Stomach smooth muscle (tissue), 2 donors: Measurements from ENCODE around the gene ALDOC.

ENCODE experiments used
- H3K27ac ChIP-seq: one replicate; pipeline ENCODE4 v1.7.0; 2013; ENCODE audit warnings: mild to moderate bottlenecking, low read length, inconsistent platforms
- H3K27me3 ChIP-seq, 2 donors: one replicate each; pipeline ENCODE4 v1.7.0; 2013; ENCODE audit warnings: low read length in 2 of 2; ENCODE audit not compliant: insufficient read depth in 2 of 2, control insufficient read depth in 1 of 2
- H3K36me3 ChIP-seq, 2 donors: one replicate each; pipeline ENCODE4 v1.7.0; 2013; ENCODE audit warnings: low read length in 2 of 2; ENCODE audit not compliant: control insufficient read depth in 2 of 2, insufficient read depth in 2 of 2
- H3K4me1 ChIP-seq: one replicate; pipeline ENCODE4 v1.7.0; 2013; ENCODE audit warnings: low read length; ENCODE audit not compliant: control insufficient read depth, insufficient read depth
- H3K4me3 ChIP-seq, 2 donors: one replicate each; pipeline ENCODE4 v1.7.0; 2013; ENCODE audit warnings: low read length in 2 of 2
- H3K9ac ChIP-seq, 2 donors: one replicate each; pipeline ENCODE4 v1.7.0; 2013; ENCODE audit warnings: low read length in 2 of 2, mild to moderate bottlenecking in 1 of 2
- H3K9me3 ChIP-seq, 2 donors: one replicate each; pipeline ENCODE4 v1.7.0; 2013; ENCODE audit warnings: low read length in 2 of 2; ENCODE audit not compliant: control insufficient read depth in 2 of 2
- donor health status: healthy.
- donor health status: Pancreatic carcinoma.

The ALDOC gene

GRCh38 chr17:28573040-28573380 is 3.7 kb downstream of the ALDOC start:
- H3K9me3 ChIP-seq = no peaks in the 10 kb centered on the region
- no peak overlapping the region for H3K9ac ChIP-seq
- peaks cover 36% of the 10 kb centered on the region for H3K4me1 ChIP-seq
- no peak overlapping the region for H3K27ac ChIP-seq
- H3K27me3 ChIP-seq = no peaks in the 10 kb centered on the region
- no peak overlapping the region for H3K4me3 ChIP-seq
- H3K36me3 ChIP-seq = no peaks in the 10 kb centered on the region

- Histone ChIP-seq H3K9me3 (no peaks in the 10 kb centered on the region), H3K4me3 (peak overlapping the region; percentile 88 to 97), H3K36me3 (no peaks in the 10 kb centered on the region), H3K27me3 (no peaks in the 10 kb centered on the region), H3K9ac (peak overlapping the region; percentile 47 to 83), H3K27ac (peak overlapping the region; percentile 67), H3K4me1 (peaks cover 36% of the 10 kb centered on the region)
Observed at GRCh38 chr17:28572259-28573039, 4.2 kb downstream of the ALDOC start.

- H3K4me1 ChIP-seq = peaks cover 28% of the 10 kb centered on the region
- no peaks in the 10 kb centered on the region for H3K9me3 ChIP-seq
- H3K9ac ChIP-seq = peak within 1 kb of the TSS; percentile 83 to 87
- peak within 1 kb of the TSS; percentile 88 to 97 for H3K4me3 ChIP-seq
- H3K27me3 ChIP-seq = no peaks in the 10 kb centered on the region
- H3K27ac ChIP-seq = peak within 1 kb of the TSS; percentile 67
- H3K36me3 ChIP-seq = no peaks in the 10 kb centered on the region
Observed at GRCh38 chr17:28571361-28572122, 5.2 kb downstream of the ALDOC start, which contains the start of gene PIGS. Gene PIGS (minus strand): TSS chr17:28571524. CDS start chr17:28571496, 28 bp downstream.

GRCh38 chr17:28570716-28571360 is 5.9 kb downstream of the ALDOC start:
- H3K9me3 ChIP-seq = no peaks in the 10 kb centered on the region
- H3K4me3 ChIP-seq = peak overlapping the region; percentile 88 to 97
- no peaks in the 10 kb centered on the region for H3K27me3 ChIP-seq
- peak overlapping the region; percentile 67 for H3K27ac ChIP-seq
- peaks cover 28% of the 10 kb centered on the region for H3K4me1 ChIP-seq
- H3K9ac ChIP-seq = peak overlapping the region; percentile 83 to 87
- H3K36me3 ChIP-seq = no peaks in the 10 kb centered on the region

- H3K36me3 ChIP-seq = no peaks in the 10 kb centered on the region
- H3K4me3 ChIP-seq = no peak overlapping the region
Observed at GRCh38 chr17:28569446-28569845, 7.2 kb downstream of the ALDOC start.

GRCh38 chr17:28567604-28568003 is 9.1 kb downstream of the ALDOC start:
- no peaks in the 10 kb centered on the region for H3K27me3 ChIP-seq
- H3K36me3 ChIP-seq = peaks cover 4 to 9% of the 10 kb centered on the region in 2 donors
- H3K27ac ChIP-seq = no peak overlapping the region
- H3K4me3 ChIP-seq = no peak overlapping the region
- H3K9ac ChIP-seq = no peak overlapping the region
- H3K4me1 ChIP-seq = peaks cover 26% of the 10 kb centered on the region
- no peaks in the 10 kb centered on the region for H3K9me3 ChIP-seq

More at GRCh38 chr17:28569446-28569845, 7.2 kb downstream of the ALDOC start:
- Histone ChIP-seq H3K9ac (no peak overlapping the region), H3K27ac (no peak overlapping the region), H3K4me1 (peaks cover 23% of the 10 kb centered on the region), H3K27me3 (no peaks in the 10 kb centered on the region), H3K9me3 (no peaks in the 10 kb centered on the region)

GRCh38 chr17:28563475-28563874 is 13.2 kb downstream of the ALDOC start:
- H3K4me1 ChIP-seq = peaks cover 4% of the 10 kb centered on the region
- no peak overlapping the region for H3K27ac ChIP-seq
- H3K9ac ChIP-seq = no peak overlapping the region
- H3K27me3 ChIP-seq = no peaks in the 10 kb centered on the region
- peaks cover 20 to 26% of the 10 kb centered on the region in 2 donors for H3K36me3 ChIP-seq
- H3K9me3 ChIP-seq = no peaks in the 10 kb centered on the region
- H3K4me3 ChIP-seq = no peak overlapping the region

GRCh38 chr17:28555022-28555421 is 21.7 kb downstream of the ALDOC start:
- Histone ChIP-seq H3K4me1 (peaks cover 17% of the 10 kb centered on the region), H3K9me3 (no peaks in the 10 kb centered on the region), H3K27ac (no peak overlapping the region), H3K9ac (no peak overlapping the region), H3K4me3 (no peak overlapping the region), H3K27me3 (no peaks in the 10 kb centered on the region), H3K36me3 (peaks cover 38 to 49% of the 10 kb centered on the region in 2 donors)

- Histone ChIP-seq H3K9ac (no peak overlapping the region), H3K27me3 (no peaks in the 10 kb centered on the region), H3K36me3 (peaks cover 34 to 45% of the 10 kb centered on the region in 2 donors), H3K27ac (no peak overlapping the region), H3K4me3 (no peak overlapping the region), H3K4me1 (peaks cover 17% of the 10 kb centered on the region), H3K9me3 (no peaks in the 10 kb centered on the region)
Observed at GRCh38 chr17:28554565-28554964, 22.1 kb downstream of the ALDOC start.

- Histone ChIP-seq H3K27me3 (no peaks in the 10 kb centered on the region), H3K9ac (peak overlapping the region in 1 of 2 donors; percentile 47), H3K4me3 (peak overlapping the region; percentile 48 to 81), H3K27ac (no peak overlapping the region), H3K9me3 (no peaks in the 10 kb centered on the region), H3K36me3 (peaks cover 26 to 39% of the 10 kb centered on the region in 2 donors), H3K4me1 (peaks cover 20% of the 10 kb centered on the region)
Observed at GRCh38 chr17:28553000-28553505, 23.6 kb downstream of the ALDOC start.
